ENCODE data around the gene PDE7B. TPM values are rescaled to one million over a fixed set of nuclear protein-coding genes. Genes with fewer than 3 reads are reported as not detected.

The PDE7B gene
- polyA plus RNA-seq, 1 of the 3 experiments (the other 2 are of a cell fraction): 1.9 TPM

GRCh38 chr6:135993361-135993760 lies 141.9 kb downstream of the PDE7B start:
- Histone ChIP-seq H4K20me1 (ENCODE audit: insufficient read depth) (no peaks in the 10 kb centered on the region), H3K4me3 (ENCODE audit: low read depth in 2 of 2, low read length in 1 of 2) (no peak overlapping the region), H3K9me3 (no peaks in the 10 kb centered on the region), H3K9ac (no peak overlapping the region), H3K27ac (ENCODE audit: low read depth in 2 of 2, low read length in 1 of 2) (no peak overlapping the region), H3K4me2 (no peak overlapping the region), H3K36me3 (replicated peaks in 1 of 2; ENCODE audit: control insufficient read depth in 1 of 2, insufficient read depth in 2 of 2, low read length in 1 of 2) (no peaks in the 10 kb centered on the region), H3F3A (replicated peaks; ENCODE audit: insufficient read depth) (peaks cover 16% of the 10 kb centered on the region), H2AFZ (ENCODE audit: low read depth) (no peak overlapping the region), H3K27me3 (ENCODE audit: insufficient read depth) (no peaks in the 10 kb centered on the region), H3K9me2 (no peaks in the 10 kb centered on the region), H3K4me1 (ENCODE audit: control insufficient read depth in 1 of 2, insufficient read depth in 2 of 2, low read depth in 1 of 2, low read length in 1 of 2) (peaks cover 0 to 9% of the 10 kb centered on the region in 2 experiments; a peak in 3 of 4 replicates), H3K79me2 (ENCODE audit: insufficient read depth) (no peaks in the 10 kb centered on the region; the same call in 1 of the 2 replicates)
- ChIA-PET CTCF (interaction anchor here (0.6 kb wide), 1 partner anchor 35 kb away, joined by 3 read pairs; no protein-coding TSS in a partner anchor), POLR2A (no interaction called here)
- DNase-seq: no peak
- TF ChIP-seq SIN3A (IDR thresholded peaks at IDR 0.05; ENCODE audit: borderline replicate concordance, low read depth, low read length): no peak
- TF ChIP-seq FOXM1 (IDR thresholded peaks at IDR 0.05; ENCODE audit: low read depth): no peak
- no peak for TF ChIP-seq YY1 (IDR thresholded peaks at IDR 0.05; ENCODE audit: low read depth)
- TF ChIP-seq RXRA (IDR thresholded peaks at IDR 0.05; ENCODE audit: borderline replicate concordance, low read depth): no peak
- TF ChIP-seq ELF1 (IDR thresholded peaks at IDR 0.05): no peak
- no peak for TF ChIP-seq USF1 (IDR thresholded peaks at IDR 0.05; ENCODE audit: borderline replicate concordance, low read depth)
- TF ChIP-seq NFIC (IDR thresholded peaks at IDR 0.05; ENCODE audit: borderline replicate concordance): no peak
- TF ChIP-seq GATA2 (CRISPR knock-in tag; IDR thresholded peaks at IDR 0.05): no peak
- no peak for TF ChIP-seq CHD2 (IDR thresholded peaks at IDR 0.05; ENCODE audit: low read length, partially characterized antibody)
- no peak for TF ChIP-seq JUND (IDR thresholded peaks at IDR 0.05)
- no peak for TF ChIP-seq EZH2phosphoT487 (IDR thresholded peaks at IDR 0.05; ENCODE audit: borderline replicate concordance, low read depth)
- TF ChIP-seq TEAD4 (IDR thresholded peaks at IDR 0.05; ENCODE audit: borderline replicate concordance, insufficient read depth): no peak
- TF ChIP-seq PBX3 (IDR thresholded peaks at IDR 0.05): no peak
- TF ChIP-seq REST (IDR thresholded peaks at IDR 0.05; ENCODE audit: low read depth, low read length): no peak
- no peak for TF ChIP-seq CTCF (IDR thresholded peaks at IDR 0.05)
- no peak for TF ChIP-seq TCF12 (IDR thresholded peaks at IDR 0.05)
- 87% methylated on average over 3 of the region's 3 CpGs for WGBS (ENCODE audit: low lambda C conversion rate)

Data from SK-N-SH (cell line).